H9 (cell line): Measurements from ENCODE around the gene RASSF9. TPM values are rescaled to one million over a fixed set of nuclear protein-coding genes. Genes with fewer than 3 reads are reported as not detected.

Source experiments
- DNase-seq: peaks from one replicate; pipeline ENCODE4 v3.0.0-alpha.2; 2017
- H2AFZ ChIP-seq: one replicate; pipeline ENCODE4 v1.6.1; 2013; ENCODE audit warnings: mild to moderate bottlenecking, low read length, control low read depth, moderate library complexity
- H2AK5ac ChIP-seq: 2 replicates; pipeline ENCODE4 v1.6.1; 2013; ENCODE audit warnings: low read length, control low read depth, mixed read lengths; ENCODE audit not compliant: insufficient read length
- H2BK120ac ChIP-seq: one replicate; pipeline ENCODE4 v1.6.1; 2013; ENCODE audit warnings: low read depth, mild to moderate bottlenecking, low read length, control low read depth, inconsistent platforms; ENCODE audit not compliant: poor library complexity, severe bottlenecking
- H2BK12ac ChIP-seq: 2 replicates; pipeline ENCODE4 v1.6.1; 2013; ENCODE audit warnings: low read length, control low read depth, mixed read lengths, low read depth; ENCODE audit not compliant: insufficient read length
- H2BK15ac ChIP-seq: 2 replicates; pipeline ENCODE4 v1.6.1; 2013; ENCODE audit warnings: low read depth, low read length, control low read depth
- H2BK20ac ChIP-seq: one replicate; pipeline ENCODE4 v1.6.1; 2013; ENCODE audit warnings: low read depth, mild to moderate bottlenecking, low read length, control low read depth, inconsistent platforms; ENCODE audit not compliant: poor library complexity, severe bottlenecking
- H2BK5ac ChIP-seq: 2 replicates; pipeline ENCODE4 v1.6.1; 2013; ENCODE audit warnings: low read length, control low read depth, mixed read lengths; ENCODE audit not compliant: insufficient read length
- H3K14ac ChIP-seq: 2 replicates; pipeline ENCODE4 v1.6.1; 2013; ENCODE audit warnings: low read length, control low read depth; ENCODE audit not compliant: insufficient read depth
- H3K18ac ChIP-seq: 2 replicates; pipeline ENCODE4 v1.6.1; 2013; ENCODE audit warnings: low read depth, mild to moderate bottlenecking, mixed read lengths, low read length, control low read depth; ENCODE audit not compliant: insufficient read length
- H3K23ac ChIP-seq: 2 replicates; pipeline ENCODE4 v1.6.1; 2013; ENCODE audit warnings: low read length, control low read depth, mixed read lengths, low read depth; ENCODE audit not compliant: insufficient read length
- H3K23me2 ChIP-seq: 2 replicates; pipeline ENCODE4 v1.6.1; 2013; ENCODE audit warnings: low read depth, mild to moderate bottlenecking, mixed read lengths, low read length, control low read depth; ENCODE audit not compliant: insufficient read length, poor library complexity, severe bottlenecking
- H3K27ac ChIP-seq: 2 replicates; pipeline ENCODE4 v1.5.1; 2013; ENCODE audit warnings: low read length, control low read depth, mixed read lengths, low read depth; ENCODE audit not compliant: insufficient read length
- H3K27me3 ChIP-seq: 2 replicates; pipeline ENCODE4 v1.6.1; 2013; ENCODE audit warnings: low read length, control low read depth, inconsistent platforms; ENCODE audit not compliant: insufficient read depth
- H3K4ac ChIP-seq: 2 replicates; pipeline ENCODE4 v1.6.1; 2013; ENCODE audit warnings: low read depth, mild to moderate bottlenecking, control low read depth, inconsistent platforms, low read length, moderate library complexity
- H3K4me1 ChIP-seq: 2 replicates; pipeline ENCODE4 v1.6.1; 2013; ENCODE audit warnings: low read length, control low read depth, inconsistent platforms; ENCODE audit not compliant: insufficient read depth
- H3K4me2 ChIP-seq: 2 replicates; pipeline ENCODE4 v1.6.1; 2013; ENCODE audit warnings: low read length, control low read depth, mixed read lengths; ENCODE audit not compliant: insufficient read length, insufficient read depth
- H3K56ac ChIP-seq: 2 replicates; pipeline ENCODE4 v1.6.1; 2013; ENCODE audit warnings: low read depth, mild to moderate bottlenecking, mixed read lengths, low read length, control low read depth; ENCODE audit not compliant: insufficient read length
- H3K79me1 ChIP-seq: 2 replicates; pipeline ENCODE4 v1.6.1; 2013; ENCODE audit warnings: low read depth, mild to moderate bottlenecking, moderate library complexity, low read length, control low read depth, inconsistent platforms; ENCODE audit not compliant: insufficient read depth, poor library complexity, severe bottlenecking
- H3K79me2 ChIP-seq: 2 replicates; pipeline ENCODE4 v1.6.1; 2013; ENCODE audit warnings: low read length, control low read depth, inconsistent platforms; ENCODE audit not compliant: insufficient read depth
- H3K9ac ChIP-seq: 2 replicates; pipeline ENCODE4 v1.6.1; 2013; ENCODE audit warnings: low read length, control low read depth, mixed read lengths; ENCODE audit not compliant: insufficient read length; ENCODE audit errors: extremely low read depth
- H3K9me3 ChIP-seq: one replicate; pipeline ENCODE4 v1.6.1; 2013; ENCODE audit warnings: low read depth, low read length, inconsistent platforms; ENCODE audit not compliant: control insufficient read depth
- H3T11ph ChIP-seq: one replicate; pipeline ENCODE4 v1.6.1; 2013; ENCODE audit warnings: mild to moderate bottlenecking, low read length, control low read depth, inconsistent platforms
- H4K20me1 ChIP-seq: one replicate; pipeline ENCODE4 v1.6.1; 2013; ENCODE audit not compliant: control insufficient read depth, insufficient read length, insufficient read depth
- H4K5ac ChIP-seq: 2 replicates; pipeline ENCODE4 v1.6.1; 2013; ENCODE audit warnings: low read depth, mild to moderate bottlenecking, mixed read lengths, low read length, control low read depth; ENCODE audit not compliant: insufficient read length
- H4K8ac ChIP-seq: replicated peaks from 2 replicates; pipeline ENCODE4 v1.6.1; 2013; ENCODE audit warnings: low read length, control low read depth, mixed read lengths, low read depth; ENCODE audit not compliant: insufficient read length
- H4K91ac ChIP-seq: 2 replicates; pipeline ENCODE4 v1.6.1; 2013; ENCODE audit warnings: low read depth, mild to moderate bottlenecking, moderate library complexity, mixed read lengths, low read length, control low read depth; ENCODE audit not compliant: insufficient read length
- H3K27ac Mint-ChIP-seq, 3 experiments: 2 replicates in 2 of 3; 3 replicates in 1 of 3; pipeline ENCODE4 v1.8.0; 2020 to 2021; ENCODE audit warnings: mixed read lengths in 3 of 3, mild to moderate bottlenecking in 1 of 3, moderate library complexity in 1 of 3
- H3K27me3 Mint-ChIP-seq: 2 replicates; pipeline ENCODE4 v1.8.0; 2021; ENCODE audit warnings: low read depth, mild to moderate bottlenecking, moderate library complexity, mixed read lengths
- H3K36me3 Mint-ChIP-seq, 3 experiments: 2 replicates in 2 of 3; 3 replicates in 1 of 3; pipeline ENCODE4 v1.8.0; 2020 to 2021; ENCODE audit warnings: low read depth in 3 of 3, mixed read lengths in 3 of 3; ENCODE audit not compliant: insufficient read depth in 1 of 3
- H3K4me1 Mint-ChIP-seq, 2 experiments: 2 replicates each; pipeline ENCODE4 v1.8.0; 2020; ENCODE audit warnings: mixed read lengths in 2 of 2
- H3K4me3 Mint-ChIP-seq, 2 experiments: 2 replicates in 1 of 2; 3 replicates in 1 of 2; pipeline ENCODE4 v1.8.0; 2020 to 2021; ENCODE audit warnings: mild to moderate bottlenecking in 2 of 2, mixed read lengths in 2 of 2, moderate library complexity in 1 of 2
- H3K9me3 Mint-ChIP-seq, 2 experiments: 2 replicates in 1 of 2; 3 replicates in 1 of 2; pipeline ENCODE4 v1.8.0; 2020; ENCODE audit warnings: mild to moderate bottlenecking in 2 of 2, mixed read lengths in 2 of 2, moderate library complexity in 1 of 2
- WGBS: extraction: QIAGEN DNeasy Blood & Tissue Kit; methylation state at CpG from one replicate; pipeline ENCODE4 v1.1.7; 2013; ENCODE audit warnings: missing lambda C conversion rate, low lambda C conversion rate, mixed read lengths; ENCODE audit not compliant: insufficient read length; ENCODE audit errors: extremely low coverage; 5-methylcytosine and 5-hydroxymethylcytosine counted together
- total RNA-seq: library from RNA; stranded (reverse); gene quantifications from 2 replicates; pipeline ENCODE4 v1.2.1, GENCODE V29; 2021
- TF ChIP-seq, protein P1 (sequence below): fragments of 200-600 bp; sonication (generic); conservative IDR thresholded peaks from 3 replicates; pipeline ENCODE4 v1.8.0; 2021; ENCODE audit warnings: antibody characterized with exemption, mild to moderate bottlenecking

Gene RASSF9
- total RNA-seq, 1 experiment from 2014 or later, result 0.04 TPM

DNA sequence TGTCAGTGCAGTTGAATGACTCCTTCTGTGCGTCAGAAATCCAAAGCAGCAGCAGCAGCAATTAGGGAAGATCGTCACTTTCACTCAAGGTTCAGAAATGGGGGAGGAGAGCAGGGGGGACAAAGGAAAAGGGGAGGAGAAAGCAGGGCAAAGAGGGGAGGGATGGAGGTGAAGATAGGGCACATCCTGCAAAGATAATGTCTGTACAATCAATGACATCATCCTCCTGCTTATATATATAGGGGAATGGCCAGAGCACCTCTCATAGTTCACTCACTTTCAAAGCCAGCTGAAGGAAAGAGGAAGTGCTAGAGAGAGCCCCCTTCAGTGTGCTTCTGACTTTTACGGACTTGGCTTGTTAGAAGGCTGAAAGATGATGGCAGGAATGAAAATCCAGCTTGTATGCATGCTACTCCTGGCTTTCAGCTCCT is 37.8 kb upstream of the RASSF9 start, which contains the start of gene NTS:
NTS (plus strand) TSS at position 265 of the 431 bp plus-strand sequence; CDS start at position 374, 109 bp downstream.
- Histone ChIP-seq H3K9ac (no peak within 1 kb of the TSS), H4K20me1 (no peaks in the 10 kb centered on the region), H2BK120ac (no peak within 1 kb of the TSS), H2BK5ac (no peak within 1 kb of the TSS), H3K23ac (no peak within 1 kb of the TSS), H3K9me3 (no peaks in the 10 kb centered on the region), H4K8ac (no peak within 1 kb of the TSS), H2BK20ac (no peak within 1 kb of the TSS), H3K27ac (no peak within 1 kb of the TSS), H4K5ac (no peak within 1 kb of the TSS), H4K91ac (no peak within 1 kb of the TSS), H2BK12ac (no peak within 1 kb of the TSS), H3K4me1 (no peaks in the 10 kb centered on the region; the same call in 1 of the 2 replicates), H2BK15ac (no peak within 1 kb of the TSS), H3K56ac (no peak within 1 kb of the TSS), H3K18ac (no peak within 1 kb of the TSS), H3K4me2 (peak within 1 kb of the TSS; percentile 41), H3K4ac (no peak within 1 kb of the TSS), H2AFZ (peak within 1 kb of the TSS; percentile 2), H3K14ac (no peak within 1 kb of the TSS), H3K23me2 (no peaks in the 10 kb centered on the region), H2AK5ac (no peak within 1 kb of the TSS), H3K79me1 (no peaks in the 10 kb centered on the region), H3K27me3 (no peaks in the 10 kb centered on the region), H3K79me2 (no peaks in the 10 kb centered on the region), H3T11ph (no peak within 1 kb of the TSS)
- no CpG with 5 or more reads among the region's 3 CpGs for WGBS
- no peaks in the 10 kb centered on the region; a peak in 1 of 7 replicates for H3K36me3 Mint-ChIP-seq
- TF ChIP-seq, protein P1, sequence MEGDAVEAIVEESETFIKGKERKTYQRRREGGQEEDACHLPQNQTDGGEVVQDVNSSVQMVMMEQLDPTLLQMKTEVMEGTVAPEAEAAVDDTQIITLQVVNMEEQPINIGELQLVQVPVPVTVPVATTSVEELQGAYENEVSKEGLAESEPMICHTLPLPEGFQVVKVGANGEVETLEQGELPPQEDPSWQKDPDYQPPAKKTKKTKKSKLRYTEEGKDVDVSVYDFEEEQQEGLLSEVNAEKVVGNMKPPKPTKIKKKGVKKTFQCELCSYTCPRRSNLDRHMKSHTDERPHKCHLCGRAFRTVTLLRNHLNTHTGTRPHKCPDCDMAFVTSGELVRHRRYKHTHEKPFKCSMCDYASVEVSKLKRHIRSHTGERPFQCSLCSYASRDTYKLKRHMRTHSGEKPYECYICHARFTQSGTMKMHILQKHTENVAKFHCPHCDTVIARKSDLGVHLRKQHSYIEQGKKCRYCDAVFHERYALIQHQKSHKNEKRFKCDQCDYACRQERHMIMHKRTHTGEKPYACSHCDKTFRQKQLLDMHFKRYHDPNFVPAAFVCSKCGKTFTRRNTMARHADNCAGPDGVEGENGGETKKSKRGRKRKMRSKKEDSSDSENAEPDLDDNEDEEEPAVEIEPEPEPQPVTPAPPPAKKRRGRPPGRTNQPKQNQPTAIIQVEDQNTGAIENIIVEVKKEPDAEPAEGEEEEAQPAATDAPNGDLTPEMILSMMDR, result 0 out of 3 replicates have a peak, but pooled peaks have one; percentile 17
- peak; percentile 45 for DNase-seq
- peaks cover 18% of the 10 kb centered on the region in 2 experiments for H3K4me1 Mint-ChIP-seq
- H3K27me3 Mint-ChIP-seq, result no peaks in the 10 kb centered on the region
- no peaks in the 10 kb centered on the region for H3K9me3 Mint-ChIP-seq
- H3K4me3 Mint-ChIP-seq, result peak within 1 kb of the TSS; percentile 33 to 57
- peak within 1 kb of the TSS; percentile 2 to 81 (median 41); a peak in 3 of 7 replicates for H3K27ac Mint-ChIP-seq
